ENCODE data around the gene KCNIP3.
"Not testable (repeated sequence)": the region's sequence is repeated elsewhere in the genome, so short reads cannot be mapped to it uniquely, and the experiment has no call there.

GRCh38 chr2:95429748-95430467 lies 132.8 kb downstream of the KCNIP3 start:
- TF ChIP-seq CTCF (IDR thresholded peaks at IDR 0.05 in 8 of 11, conservative IDR thresholded peaks at IDR 0.05 in 3 of 11); POLR2A (IDR thresholded peaks at IDR 0.05): not testable (repeated sequence)
